Measurements from ENCODE around the gene ZNF345. TPM values are rescaled to one million over a fixed set of nuclear protein-coding genes. Genes with fewer than 3 reads are reported as not detected.

ZNF345 gene
- total and polyA plus RNA-seq, 2 experiments from 2014 or later: 1.7 to 4.6 TPM

DNA sequence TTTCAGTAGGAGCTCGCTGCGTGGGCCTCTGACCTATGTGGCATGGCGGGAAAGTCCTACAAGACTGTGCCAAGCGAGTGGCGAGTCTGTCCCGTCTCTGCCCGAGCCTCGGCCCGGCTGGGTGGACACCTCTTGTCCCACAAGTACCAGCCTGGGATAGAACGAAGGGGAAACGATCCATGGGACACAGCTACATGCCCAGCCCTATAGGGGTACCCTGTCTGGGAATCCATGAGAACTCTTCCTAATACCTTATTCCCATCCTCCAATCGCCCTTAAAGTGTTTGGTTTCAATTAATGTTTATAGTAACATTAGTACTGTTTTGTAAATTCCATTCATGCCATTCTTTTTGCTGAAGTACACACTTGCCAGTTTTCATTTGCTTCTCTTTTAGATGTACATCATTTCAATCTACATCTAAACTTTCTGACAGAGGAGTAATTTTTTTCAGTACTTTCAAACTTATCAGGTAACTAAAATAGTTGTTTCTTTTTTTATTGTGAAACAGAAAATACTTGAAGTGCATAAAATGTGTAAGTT is 11.8 kb upstream of the ZNF345 start:
- Histone ChIP-seq H2AFZ (peak overlapping the region; percentile 93), H3K4me1 (ENCODE audit: insufficient read depth) (peaks cover 3% of the 10 kb centered on the region), H3K27me3 (replicated peaks; ENCODE audit: insufficient read depth) (no peaks in the 10 kb centered on the region), H3K9ac (peak overlapping the region; percentile 87), H4K20me1 (ENCODE audit: insufficient read depth) (no peaks in the 10 kb centered on the region), H3K9me3 (ENCODE audit: low read depth) (no peaks in the 10 kb centered on the region), H3K27ac (peak overlapping the region; percentile 80), H3K4me3 (peak overlapping the region; percentile 87), H3F3A (ENCODE audit: insufficient read depth) (peaks cover 7% of the 10 kb centered on the region), H3K79me2 (ENCODE audit: insufficient read depth) (peaks cover 71% of the 10 kb centered on the region), H3K4me2 (ENCODE audit: unreplicated experiment) (peak overlapping the region; percentile 88), H3K36me3 (ENCODE audit: low read depth) (peaks cover 7% of the 10 kb centered on the region), H3K9me2 (ENCODE audit: insufficient read depth) (no peaks in the 10 kb centered on the region)
- in situ Hi-C loops (cut with MboI): no loop called here
- no peak for DNase-seq
- 8 to 13% methylated on average over 12 of the region's 12 CpGs for WGBS, 2 experiments (ENCODE audit: low coverage in 1 of 2, low lambda C conversion rate in 2 of 2, missing lambda C conversion rate in 2 of 2)
- TF ChIP-seq EZH2 (IDR thresholded peaks at IDR 0.05; ENCODE audit: insufficient read depth, poor library complexity, severe bottlenecking): no peak
- TF ChIP-seq EZH2phosphoT487 (IDR thresholded peaks at IDR 0.05; ENCODE audit: insufficient read depth, low read depth): no peak

DNA sequence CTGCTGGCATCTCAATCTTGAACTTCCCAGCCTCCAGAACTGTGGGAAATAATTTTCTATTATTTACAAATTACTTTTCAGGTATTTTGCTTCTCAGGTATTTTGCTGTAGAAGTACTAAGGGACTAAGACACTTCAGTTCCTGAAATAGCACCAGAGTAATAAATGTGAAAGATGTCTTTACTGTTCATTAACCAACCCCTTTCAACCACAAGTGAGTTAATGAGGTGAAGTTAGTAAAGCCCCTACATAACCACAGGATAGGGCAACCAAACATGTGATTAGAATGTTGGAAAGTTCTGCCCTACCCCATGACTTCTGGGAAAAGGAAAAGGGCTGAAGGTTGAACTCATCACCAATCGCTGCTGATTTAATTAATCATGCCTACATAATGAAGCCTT is 2.7 kb upstream of the ZNF345 start:
- Histone ChIP-seq H3F3A (ENCODE audit: insufficient read depth) (peaks cover 10% of the 10 kb centered on the region; the same call in 1 of the 2 replicates), H3K36me3 (ENCODE audit: low read depth) (no peaks in the 10 kb centered on the region), H3K79me2 (ENCODE audit: insufficient read depth) (peaks cover 41% of the 10 kb centered on the region), H3K9ac (no peak overlapping the region), H3K4me1 (ENCODE audit: insufficient read depth) (peaks cover 10% of the 10 kb centered on the region; the same call in 1 of the 2 replicates), H2AFZ (no peak overlapping the region), H3K27ac (no peak overlapping the region), H3K4me3 (no peak overlapping the region), H4K20me1 (ENCODE audit: insufficient read depth) (no peaks in the 10 kb centered on the region), H3K27me3 (replicated peaks; ENCODE audit: insufficient read depth) (no peaks in the 10 kb centered on the region), H3K4me2 (ENCODE audit: unreplicated experiment) (no peak overlapping the region), H3K9me3 (ENCODE audit: low read depth) (no peaks in the 10 kb centered on the region), H3K9me2 (ENCODE audit: insufficient read depth) (no peaks in the 10 kb centered on the region)
- in situ Hi-C loops (cut with MboI): no loop called here
- TF ChIP-seq EZH2 (IDR thresholded peaks at IDR 0.05; ENCODE audit: insufficient read depth, poor library complexity, severe bottlenecking): no peak
- no peak for TF ChIP-seq EZH2phosphoT487 (IDR thresholded peaks at IDR 0.05; ENCODE audit: insufficient read depth, low read depth)
- 93 to 100% methylated on average over 1 of the region's 1 CpG for WGBS, 2 experiments (ENCODE audit: low coverage in 1 of 2, low lambda C conversion rate in 2 of 2, missing lambda C conversion rate in 2 of 2)
- no peak for DNase-seq

DNA sequence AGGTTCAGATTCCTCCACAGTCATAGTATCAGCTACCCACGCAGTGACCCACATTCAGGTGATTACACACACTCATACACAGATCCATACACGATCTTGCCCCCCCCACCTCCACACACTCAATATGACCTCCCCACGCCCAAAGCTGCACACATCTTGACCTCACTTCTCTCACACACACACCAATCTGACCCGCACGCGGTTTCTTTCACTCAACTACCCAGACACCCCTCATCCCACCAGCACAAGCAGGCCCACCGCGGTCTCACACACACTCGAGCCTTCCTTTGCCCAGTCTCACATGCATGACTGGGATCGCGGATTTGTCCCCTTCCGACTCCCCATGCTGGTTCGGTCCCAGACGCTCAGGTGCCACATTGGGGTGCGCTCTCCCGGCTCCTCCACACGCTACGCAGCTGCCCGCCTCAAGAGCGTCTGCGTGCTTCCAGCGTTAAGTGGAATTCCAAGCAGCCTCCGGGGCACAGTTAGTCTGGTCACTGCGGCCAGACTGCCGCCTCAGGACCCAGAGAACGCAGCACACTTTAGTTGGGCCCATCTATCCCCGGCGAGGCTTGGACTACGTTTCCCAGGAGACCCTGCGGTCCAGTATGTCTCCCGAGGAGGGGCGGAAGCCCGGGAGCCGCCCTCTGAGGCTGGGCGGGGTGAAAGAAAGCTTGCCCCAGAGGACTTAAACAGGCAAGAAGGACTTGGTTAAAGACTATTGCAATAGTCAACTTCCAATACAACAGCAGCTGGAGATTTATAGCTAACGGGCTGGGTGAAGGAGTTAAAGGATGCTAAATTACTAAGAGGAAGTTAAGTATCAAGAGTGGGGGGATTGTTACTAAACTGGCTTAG is 746 bp upstream of the ZNF345 start:
- Histone ChIP-seq H3K79me2 (ENCODE audit: insufficient read depth) (peaks cover 41% of the 10 kb centered on the region), H3K9me2 (ENCODE audit: insufficient read depth) (no peaks in the 10 kb centered on the region), H3K36me3 (ENCODE audit: low read depth) (0 out of 2 replicates have a peak, but pooled peaks cover 4% of the 10 kb centered on the region), H3K4me2 (ENCODE audit: unreplicated experiment) (peak overlapping the region; percentile 96), H3K9ac (peak overlapping the region; percentile 88), H3K27me3 (replicated peaks; ENCODE audit: insufficient read depth) (no peaks in the 10 kb centered on the region), H3F3A (ENCODE audit: insufficient read depth) (peaks cover 10% of the 10 kb centered on the region; the same call in 1 of the 2 replicates), H3K4me3 (peak overlapping the region; percentile 90), H3K4me1 (ENCODE audit: insufficient read depth) (peaks cover 10% of the 10 kb centered on the region; the same call in 1 of the 2 replicates), H4K20me1 (ENCODE audit: insufficient read depth) (no peaks in the 10 kb centered on the region), H3K9me3 (ENCODE audit: low read depth) (no peaks in the 10 kb centered on the region), H3K27ac (peak overlapping the region; percentile 60), H2AFZ (peak overlapping the region; percentile 99)
- no peak for TF ChIP-seq EZH2phosphoT487 (IDR thresholded peaks at IDR 0.05; ENCODE audit: insufficient read depth, low read depth)
- no peak for TF ChIP-seq EZH2 (IDR thresholded peaks at IDR 0.05; ENCODE audit: insufficient read depth, poor library complexity, severe bottlenecking)
- in situ Hi-C loops (cut with MboI): no loop called here
- WGBS, 2 experiments (ENCODE audit: low coverage in 1 of 2, low lambda C conversion rate in 2 of 2, missing lambda C conversion rate in 2 of 2): 1 to 2% methylated on average over 36 of the region's 36 CpGs
- peak; percentile 96 for DNase-seq

DNA sequence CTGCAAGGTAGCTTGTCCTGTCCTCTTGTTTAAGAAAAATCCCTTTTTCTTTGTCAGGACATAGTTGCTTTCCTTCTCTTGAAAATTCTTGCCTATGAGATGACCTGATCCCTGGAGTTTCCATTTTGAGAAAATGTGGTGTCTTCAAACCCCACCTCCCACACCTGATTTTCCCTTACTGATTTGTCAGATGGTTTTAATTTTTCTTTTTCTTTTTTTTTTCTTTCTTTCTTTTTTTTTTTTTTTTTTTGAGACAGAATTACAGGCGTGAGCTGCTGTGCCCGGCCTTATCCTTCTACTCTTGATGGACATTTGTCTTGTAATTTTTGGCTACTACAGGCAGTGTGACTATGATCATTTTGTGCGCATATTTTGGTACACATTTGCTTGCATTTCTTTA is 1.2 kb downstream of the ZNF345 start:
- Histone ChIP-seq H3K27me3 (replicated peaks; ENCODE audit: insufficient read depth) (no peaks in the 10 kb centered on the region), H3K36me3 (ENCODE audit: low read depth) (peaks cover 16% of the 10 kb centered on the region), H2AFZ (peak overlapping the region; percentile 99; the same call in 1 of the 2 replicates), H3K27ac (no peak overlapping the region), H3K4me3 (peak overlapping the region; percentile 90), H3K9me2 (ENCODE audit: insufficient read depth) (no peaks in the 10 kb centered on the region), H4K20me1 (ENCODE audit: insufficient read depth) (no peaks in the 10 kb centered on the region), H3K4me1 (ENCODE audit: insufficient read depth) (peaks cover 10% of the 10 kb centered on the region; the same call in 1 of the 2 replicates), H3K79me2 (ENCODE audit: insufficient read depth) (peaks cover 53% of the 10 kb centered on the region), H3K4me2 (ENCODE audit: unreplicated experiment) (peak overlapping the region; percentile 96), H3K9me3 (ENCODE audit: low read depth) (no peaks in the 10 kb centered on the region), H3K9ac (peak overlapping the region; percentile 88; the same call in 1 of the 2 replicates), H3F3A (ENCODE audit: insufficient read depth) (peaks cover 10% of the 10 kb centered on the region; the same call in 1 of the 2 replicates)
- WGBS, 2 experiments (ENCODE audit: low coverage in 1 of 2, low lambda C conversion rate in 2 of 2, missing lambda C conversion rate in 2 of 2): 100% methylated on average over 3 of the region's 3 CpGs
- no peak for DNase-seq
- in situ Hi-C loops (cut with MboI): no loop called here
- TF ChIP-seq EZH2phosphoT487 (IDR thresholded peaks at IDR 0.05; ENCODE audit: insufficient read depth, low read depth) (no peak), EZH2 (IDR thresholded peaks at IDR 0.05; ENCODE audit: insufficient read depth, poor library complexity, severe bottlenecking) (no peak)
